Astrocyte (in vitro differentiated cells and primary cell): Measurements from ENCODE around the gene TEN1.

ENCODE experiments used
- CTCF ChIP-seq: IDR thresholded peaks from 2 replicates; pipeline ENCODE4 v1.5.1; 2011; ENCODE audit warnings: low read depth, mild to moderate bottlenecking, inconsistent platforms, low read length, moderate library complexity; ENCODE audit not compliant: insufficient read depth
- EZH2 ChIP-seq: IDR thresholded peaks from 2 replicates; pipeline ENCODE4 v1.6.1; 2012; ENCODE audit warnings: mild to moderate bottlenecking, low read length, inconsistent platforms; ENCODE audit not compliant: insufficient read depth

DNA sequence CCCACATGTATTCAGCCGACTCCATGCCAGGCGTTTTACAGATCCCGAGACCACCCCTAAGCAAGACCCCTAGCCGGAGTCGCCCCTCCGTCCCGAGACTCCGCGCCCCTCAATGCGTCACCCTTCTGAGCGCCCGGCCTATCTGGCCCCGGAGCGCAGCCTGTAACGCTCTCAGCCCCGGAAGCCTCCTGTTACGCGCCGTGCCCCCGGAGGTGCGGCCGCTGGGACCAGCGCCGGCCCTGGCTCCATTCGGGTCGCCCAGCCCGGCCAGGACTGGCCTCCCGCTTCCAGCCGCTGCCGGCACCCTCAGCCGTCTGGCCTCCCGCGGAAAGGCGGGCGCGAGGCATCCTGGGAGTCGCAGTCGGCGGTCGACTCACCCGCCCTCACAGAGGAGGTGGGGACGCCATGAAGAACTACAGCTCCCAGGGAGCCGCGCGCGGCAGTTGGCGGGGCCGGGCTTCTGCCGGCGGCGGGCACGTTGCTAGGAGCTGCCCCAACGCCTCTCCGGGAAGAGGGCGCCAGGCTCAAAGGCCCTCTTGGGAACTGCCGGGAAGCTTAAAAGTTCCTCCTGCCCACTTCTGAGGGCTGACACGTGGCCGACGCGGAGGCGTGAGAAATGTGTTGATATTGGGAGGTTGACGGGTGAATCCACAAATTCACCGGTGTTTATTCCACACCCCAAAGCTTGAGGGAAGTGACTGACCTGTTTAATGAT is 38.2 kb upstream of the TEN1 start, which contains the start of gene FBF1:
- TF ChIP-seq CTCF (no peak), EZH2 (no peak)
